HFF-Myc (cell line): Measurements from ENCODE around the gene BTBD1.
A peak's percentile ranks its signal among the peaks of the same experiment; 100 is the strongest.

Experiments
- DNase-seq: peaks from one replicate; pipeline ENCODE4 v3.0.0-alpha.2; 2011; ENCODE audit warnings: low read depth; ENCODE audit errors: extremely low read depth
- H3K4me3 ChIP-seq: replicated peaks from 2 replicates; pipeline ENCODE4 v1.5.1; 2011; ENCODE audit warnings: low read depth, mild to moderate bottlenecking, control low read depth, low read length
- CTCF ChIP-seq: IDR thresholded peaks from 2 replicates; pipeline ENCODE4 v1.5.1; 2012; ENCODE audit warnings: mild to moderate bottlenecking, low read depth, low read length, control low read depth; ENCODE audit errors: missing control alignments

BTBD1 gene

GRCh38 chr15:82993144-82993543, 73.9 kb downstream of the BTBD1 start:
- no peak overlapping the region for H3K4me3 ChIP-seq
- DNase-seq: no peak
- no peak for TF ChIP-seq CTCF

GRCh38 chr15:82992436-82992998, 74.5 kb downstream of the BTBD1 start:
- no peak for DNase-seq
- no peak overlapping the region for H3K4me3 ChIP-seq

GRCh38 chr15:82986442-82986780, 80.6 kb downstream of the BTBD1 start:
- TF ChIP-seq CTCF: no peak
- peak overlapping the region; percentile 77 for H3K4me3 ChIP-seq
- DNase-seq: no peak

More at GRCh38 chr15:82992436-82992998, 74.5 kb downstream of the BTBD1 start:
- TF ChIP-seq CTCF: no peak

- peak; percentile 92 for DNase-seq
- peak within 1 kb of the TSS; percentile 77 for H3K4me3 ChIP-seq
- TF ChIP-seq CTCF: no peak
These were observed 81.2 kb downstream of the BTBD1 start, which contains the start of gene RAMAC for GRCh38 chr15:82985688-82986441. TSS of gene RAMAC (plus strand) at chr15:82986210. CDS start at chr15:82989019, 2,809 bp downstream.

- no peak for TF ChIP-seq CTCF
- no peak for DNase-seq
- no peak overlapping the region for H3K4me3 ChIP-seq
These were observed 86.1 kb downstream of the BTBD1 start for GRCh38 chr15:82980981-82981380.

GRCh38 chr15:82979726-82980125, 87.3 kb downstream of the BTBD1 start:
- H3K4me3 ChIP-seq: no peak overlapping the region
- no peak for TF ChIP-seq CTCF
- DNase-seq: no peak
